NCI-H1694 (cell line): ENCODE measurements around the gene MRPL12.

Source experiments
- DNase-seq: peaks from one replicate; lab custom pipeline; 2025; lab: John Stamatoyannopoulos, UW

MRPL12 gene

GRCh38 chr17:81740395-81740961 lies 37.3 kb downstream of the MRPL12 start:
- DNase-seq: no peak

GRCh38 chr17:81741049-81741593 lies 38.0 kb downstream of the MRPL12 start:
- DNase-seq: no peak

GRCh38 chr17:81741594-81742452 lies 38.7 kb downstream of the MRPL12 start:
- no peak for DNase-seq
